SH-SY5Y (cell line): ENCODE measurements around the gene ABCC1.

Source experiments
- GATA2 ChIP-seq: IDR thresholded peaks from 2 replicates; pipeline ENCODE4 v1.6.1; 2011; ENCODE audit warnings: mild to moderate bottlenecking, low read depth, low read length
- GATA3 ChIP-seq: IDR thresholded peaks from 2 replicates; pipeline ENCODE4 v1.6.1; 2011; ENCODE audit warnings: low read depth, mild to moderate bottlenecking, low read length, moderate library complexity

DNA sequence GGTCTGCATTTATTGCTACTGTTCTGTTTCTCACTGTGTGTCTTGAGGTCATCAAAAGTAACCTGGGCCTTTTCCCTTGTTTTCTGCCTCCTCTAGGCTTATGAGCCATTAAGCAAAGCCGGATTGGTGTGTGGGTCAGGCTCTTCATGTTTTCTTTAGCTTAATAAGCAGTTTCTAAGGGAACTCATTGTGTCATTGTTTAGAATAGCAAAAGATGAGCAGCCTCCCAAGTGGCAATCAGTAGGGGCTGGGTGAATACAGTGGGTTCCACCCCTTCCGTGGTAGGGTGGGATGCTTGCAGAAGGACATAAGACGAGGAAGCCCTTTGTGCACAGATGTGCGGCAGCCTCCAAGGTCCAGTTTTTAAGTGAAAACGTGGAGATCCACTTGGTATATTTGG lies 34.5 kb downstream of the ABCC1 start:
- TF ChIP-seq GATA2 (no peak), GATA3 (no peak)
